Non-pigmented ciliary epithelial cell (primary cell): Measurements from ENCODE around the gene VWA8.
A peak's percentile ranks its signal among the peaks of the same experiment; 100 is the strongest.
"Not testable (repeated sequence)": the region's sequence is repeated elsewhere in the genome, so short reads cannot be mapped to it uniquely, and the experiment has no call there.

Source experiments
- DNase-seq: peaks from one replicate; pipeline ENCODE4 v3.0.0-alpha.2; 2010; ENCODE audit warnings: low read depth

Gene VWA8

DNA sequence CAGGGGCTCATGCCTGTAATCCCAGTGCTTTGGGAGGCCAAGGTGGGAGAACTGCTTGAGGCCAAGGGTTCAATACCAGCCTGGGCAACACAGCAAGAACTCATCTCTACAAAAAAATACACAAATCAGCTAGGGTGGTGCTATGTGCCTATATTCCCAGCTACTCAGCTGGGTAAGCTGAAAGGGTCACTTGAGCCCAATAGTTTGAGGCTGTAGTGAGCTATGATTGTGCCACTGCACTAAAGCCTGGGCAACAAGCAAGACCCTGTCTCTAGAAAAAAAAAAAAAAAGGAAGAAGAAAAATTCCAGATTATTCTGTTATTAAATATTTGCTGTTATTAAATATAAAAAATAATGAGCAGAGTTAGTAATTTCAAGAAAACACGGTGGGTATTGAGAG is 372.5 kb downstream of the VWA8 start:
- DNase-seq: no peak

DNA sequence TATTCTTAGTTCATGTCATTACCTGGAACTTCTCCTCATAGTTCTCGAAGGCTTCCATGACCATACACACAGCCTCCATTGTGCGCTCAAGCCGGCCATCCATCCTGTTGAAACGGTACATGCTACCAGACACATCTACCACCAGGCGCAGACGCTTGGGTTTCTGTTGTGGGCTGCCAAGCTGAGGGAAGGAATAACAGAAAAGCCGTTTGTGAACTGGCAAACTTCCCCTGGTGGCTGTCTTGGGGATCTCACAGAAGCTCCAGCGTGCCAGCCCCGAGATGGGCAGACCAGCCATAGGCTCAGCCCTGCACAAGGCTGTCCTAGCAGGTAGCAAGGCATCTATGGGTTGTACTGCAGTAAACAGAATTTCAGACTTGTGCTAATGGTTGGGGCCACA is 373.4 kb downstream of the VWA8 start:
- no peak for DNase-seq

DNA sequence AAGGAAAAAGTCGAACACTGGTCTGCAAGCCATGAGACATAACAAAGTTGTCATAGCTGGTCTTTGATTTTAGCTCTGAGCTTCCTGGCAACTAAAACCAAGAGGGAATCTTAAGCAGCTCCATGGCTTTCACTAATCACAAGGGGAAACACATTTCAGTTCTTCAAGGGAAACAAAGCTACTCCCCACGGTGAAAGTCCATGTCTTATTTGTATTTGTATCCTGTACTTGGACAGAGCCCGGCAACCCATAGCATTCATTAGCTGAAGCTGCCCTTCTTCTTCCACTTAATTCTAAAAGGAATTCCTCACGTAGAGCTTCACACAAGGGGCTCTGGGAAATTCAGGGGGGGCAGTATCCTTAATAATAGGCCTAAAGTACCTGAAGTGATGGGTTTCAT is 374.7 kb downstream of the VWA8 start:
- DNase-seq: no peak

DNA sequence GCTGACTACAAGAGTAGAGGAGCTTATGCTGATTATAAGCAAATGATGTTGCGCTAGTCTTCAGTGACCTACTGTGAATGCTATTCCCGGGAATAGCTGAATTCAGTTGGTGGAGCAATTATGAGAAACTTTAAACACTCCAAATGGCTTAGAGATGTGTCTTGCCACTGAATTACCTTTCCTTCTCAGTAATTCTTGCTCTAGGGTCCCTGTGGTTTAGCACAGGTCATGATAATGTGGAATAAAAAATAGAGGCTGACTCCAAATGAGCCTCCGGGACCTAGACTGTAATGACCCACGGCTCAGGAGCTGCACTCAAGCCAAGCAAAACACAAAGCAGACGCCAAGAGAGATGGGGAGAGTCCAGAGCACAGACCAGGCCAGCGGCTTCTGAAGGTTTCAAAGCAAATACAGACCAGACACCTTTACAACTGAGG is 378.9 kb downstream of the VWA8 start:
- DNase-seq: no peak

DNA sequence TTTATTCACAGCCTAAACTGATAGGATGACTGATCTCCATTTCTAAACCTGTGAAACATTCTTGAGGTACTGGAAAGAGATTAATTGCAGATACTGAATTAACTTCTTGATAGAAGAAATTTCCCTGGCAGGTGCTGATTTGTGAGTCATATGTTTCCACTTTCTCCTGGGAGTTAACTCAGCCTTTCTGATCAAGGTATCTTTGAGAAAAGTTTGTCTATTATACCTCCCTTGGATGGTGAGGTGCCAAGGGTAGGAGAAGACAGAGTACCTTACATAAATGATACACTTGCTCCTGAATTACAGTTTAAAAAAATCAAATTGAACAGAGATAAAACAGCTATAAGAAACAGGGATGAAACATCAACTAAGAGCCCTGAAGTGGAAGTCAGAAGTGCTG is 380.6 kb downstream of the VWA8 start:
- DNase-seq: no peak

DNA sequence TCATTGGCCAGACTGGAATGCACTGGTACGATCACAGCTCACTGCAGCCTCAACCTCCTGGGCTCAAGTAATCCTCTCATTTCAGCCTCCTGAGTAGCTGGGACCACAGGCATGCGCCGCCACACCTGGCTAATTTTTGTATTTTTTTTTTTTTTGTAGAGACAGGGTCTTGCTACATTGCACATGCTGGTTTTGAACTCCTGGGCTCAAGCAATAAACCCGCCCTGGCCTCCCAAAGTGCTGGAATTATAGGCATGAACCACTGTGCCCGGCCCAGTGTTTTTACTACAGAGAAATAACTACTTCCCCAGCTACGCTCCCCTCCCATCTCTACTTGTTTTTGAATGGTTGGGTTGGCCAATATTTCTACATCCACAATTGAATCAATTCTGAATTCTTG is 381.0 kb downstream of the VWA8 start:
- no peak for DNase-seq

DNA sequence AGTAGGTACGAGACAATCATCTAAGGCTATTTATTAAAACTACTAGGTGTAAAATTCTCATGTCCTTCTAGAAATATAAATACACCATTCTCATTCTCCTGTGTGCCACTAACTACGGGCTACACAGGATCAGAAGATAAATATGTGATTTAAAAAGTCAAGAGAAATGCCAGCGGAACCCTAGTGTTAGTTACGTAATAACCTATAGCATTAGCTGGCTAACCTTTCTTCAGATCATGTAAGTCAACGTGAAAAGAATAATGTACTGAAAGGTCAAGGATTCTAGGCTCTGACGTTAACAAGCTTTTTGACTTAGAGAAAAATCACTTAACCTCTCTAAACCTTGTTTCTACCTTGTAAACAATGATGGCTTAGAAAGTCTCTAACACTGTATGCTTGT is 381.7 kb downstream of the VWA8 start:
- DNase-seq: no peak

DNA sequence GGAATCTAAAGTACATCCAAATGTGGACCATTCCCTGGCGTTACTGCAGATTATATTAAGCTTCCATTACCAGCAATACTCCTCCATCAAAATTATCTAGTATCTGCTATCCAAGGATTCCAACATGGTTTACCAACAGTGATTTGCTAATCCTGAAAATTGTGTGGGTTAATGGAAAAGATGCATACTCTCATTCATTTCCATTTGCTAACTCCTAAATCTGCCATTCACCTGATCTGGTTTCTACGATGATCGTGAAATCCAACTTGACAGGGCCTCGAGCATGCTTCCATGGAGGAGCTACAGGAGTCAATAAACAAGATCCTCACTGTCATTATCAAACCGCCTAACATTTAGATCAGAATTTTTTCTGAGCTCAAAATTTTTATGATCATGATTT is 382.5 kb downstream of the VWA8 start:
- no peak for DNase-seq

DNA sequence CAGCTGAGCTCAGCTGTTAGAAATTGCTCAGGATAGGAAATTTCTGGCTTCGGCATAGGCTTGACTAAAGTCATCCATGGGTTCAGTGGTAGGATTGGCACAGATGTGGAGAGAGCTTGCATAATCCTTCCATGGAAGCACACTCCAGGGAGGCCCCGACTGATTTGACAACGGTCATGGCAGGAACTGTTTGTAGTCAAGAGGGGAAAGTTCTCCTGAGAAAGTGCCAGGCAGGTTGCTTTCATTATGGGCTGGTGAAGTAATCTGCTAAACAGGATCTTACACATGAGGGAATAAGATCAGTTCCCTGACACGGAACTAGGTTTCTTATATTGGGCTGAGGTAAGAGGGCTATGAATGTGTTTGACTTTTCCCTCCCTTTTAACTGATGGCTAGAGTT is 383.5 kb downstream of the VWA8 start:
- no peak for DNase-seq

DNA sequence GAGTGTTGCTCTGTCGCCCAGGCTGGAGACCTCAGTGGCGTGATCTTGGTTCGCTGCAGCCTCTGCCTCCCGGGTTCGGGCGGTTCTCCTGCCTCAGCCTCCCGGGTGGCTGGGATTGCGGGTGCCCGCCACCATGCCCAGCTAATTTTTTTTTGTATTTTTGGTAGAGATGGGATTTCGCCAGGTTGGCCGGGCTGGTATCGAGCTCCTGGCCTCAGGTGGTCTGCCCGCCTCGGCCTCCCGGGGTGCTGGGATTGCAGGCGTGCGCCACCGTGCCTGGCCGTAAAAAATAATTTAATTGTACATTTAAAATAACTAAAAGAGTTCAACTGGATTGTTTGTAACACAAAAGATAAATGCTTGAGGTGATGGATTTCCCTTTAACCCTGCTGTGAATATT is 387.3 kb downstream of the VWA8 start:
- not testable (repeated sequence) for DNase-seq

DNA sequence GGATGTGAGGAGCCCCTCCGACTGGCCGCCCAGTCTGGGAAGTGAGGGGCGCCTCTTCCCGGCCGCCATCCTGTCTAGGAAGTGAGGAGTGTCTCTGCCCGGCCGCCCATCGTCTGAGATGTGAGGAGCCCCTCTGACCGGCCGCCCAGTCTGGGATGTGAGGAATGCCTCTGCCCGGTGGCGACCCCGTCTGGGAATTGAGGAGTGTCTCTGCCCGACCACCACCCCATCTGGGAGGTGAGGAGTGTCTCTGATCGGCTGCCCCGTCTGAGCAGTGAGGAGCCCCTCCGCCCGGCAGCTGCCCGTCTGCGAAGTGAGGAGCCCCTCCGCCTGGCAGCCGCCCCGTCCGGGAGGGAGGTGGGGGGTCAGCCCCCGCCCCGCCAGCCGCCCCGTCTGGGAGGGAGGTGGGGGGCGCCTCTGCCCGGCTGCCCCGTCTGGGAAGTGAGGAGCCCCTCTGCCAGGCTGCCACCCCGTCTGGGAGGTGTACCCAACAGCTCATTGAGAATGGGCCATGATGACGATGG is 389.0 kb downstream of the VWA8 start:
- not testable (repeated sequence) for DNase-seq

DNA sequence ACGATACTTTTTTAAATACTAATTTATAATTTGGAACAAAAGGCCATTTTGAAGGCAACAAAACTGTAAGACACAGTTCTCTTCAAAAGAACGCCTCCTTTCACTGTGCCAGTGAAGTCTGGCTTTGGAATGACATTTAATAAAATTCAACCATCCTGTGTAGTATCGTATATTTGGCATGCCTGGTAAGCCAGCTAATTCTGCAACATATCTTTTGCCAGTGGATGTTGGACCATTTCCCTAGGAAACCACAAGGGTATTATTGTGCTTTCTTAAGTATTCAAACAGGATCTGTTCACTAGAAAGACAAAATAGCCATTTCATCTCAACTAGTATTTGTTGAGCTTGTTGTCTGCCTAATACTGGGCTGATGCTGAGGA is 391.9 kb downstream of the VWA8 start:
- no peak for DNase-seq

DNA sequence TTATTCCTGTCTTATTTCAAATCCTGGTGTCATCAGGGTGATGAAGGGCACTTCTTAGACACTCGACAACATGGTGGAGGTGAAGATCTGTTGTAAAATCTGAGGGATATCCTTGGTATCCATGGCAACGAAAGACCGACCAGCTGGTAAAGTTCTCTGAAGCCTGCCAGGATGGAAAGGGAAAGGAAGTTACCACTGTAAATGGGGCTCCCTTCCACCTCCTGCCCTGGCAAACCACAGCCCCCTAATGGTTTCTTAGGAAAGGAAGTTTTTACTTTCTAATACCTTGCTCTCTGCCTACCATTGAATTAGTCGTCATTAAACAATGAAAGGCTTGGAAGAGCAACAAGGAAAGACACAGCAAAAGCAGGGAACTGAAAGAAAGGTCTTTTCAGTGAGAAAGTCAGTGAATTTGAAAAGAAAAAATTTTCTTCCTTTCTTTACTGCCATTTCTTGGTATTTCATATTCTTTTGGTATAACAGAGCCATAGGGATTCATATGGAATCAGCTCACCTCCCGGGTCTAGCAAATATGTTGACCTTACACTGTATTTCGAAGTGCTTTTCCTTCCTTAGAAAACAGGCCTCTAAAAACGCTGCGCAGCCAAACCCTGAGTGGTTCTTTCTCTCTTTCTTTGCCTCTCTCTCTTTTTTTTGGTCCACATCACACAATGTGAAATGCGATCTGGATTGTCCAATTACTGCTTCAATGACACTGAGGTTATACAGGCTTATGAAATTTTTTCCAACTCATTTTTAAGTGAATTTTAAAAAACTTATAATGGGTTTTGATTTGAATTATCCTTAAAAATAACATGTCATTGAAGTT is 392.6 kb downstream of the VWA8 start:
- DNase-seq: no peak

DNA sequence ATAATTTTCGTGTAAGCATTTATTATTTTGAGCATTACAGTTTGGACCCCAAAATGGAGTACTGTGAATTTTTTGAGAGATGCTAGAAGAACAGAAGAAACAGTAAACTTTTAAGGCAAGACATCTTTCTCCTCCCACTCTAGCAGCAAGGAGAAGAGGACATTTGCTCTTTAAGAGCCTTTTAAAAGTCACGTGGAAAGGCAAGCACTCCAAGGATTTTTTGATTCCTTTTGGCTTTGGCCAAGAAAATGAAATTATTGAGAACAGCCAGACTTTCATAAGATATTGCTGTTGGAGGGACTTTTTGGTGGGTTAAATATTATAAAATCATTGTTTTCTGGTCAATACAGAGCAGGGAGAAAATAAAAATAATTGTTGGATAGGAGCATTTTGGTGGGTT is 393.5 kb downstream of the VWA8 start:
- DNase-seq: no peak

DNA sequence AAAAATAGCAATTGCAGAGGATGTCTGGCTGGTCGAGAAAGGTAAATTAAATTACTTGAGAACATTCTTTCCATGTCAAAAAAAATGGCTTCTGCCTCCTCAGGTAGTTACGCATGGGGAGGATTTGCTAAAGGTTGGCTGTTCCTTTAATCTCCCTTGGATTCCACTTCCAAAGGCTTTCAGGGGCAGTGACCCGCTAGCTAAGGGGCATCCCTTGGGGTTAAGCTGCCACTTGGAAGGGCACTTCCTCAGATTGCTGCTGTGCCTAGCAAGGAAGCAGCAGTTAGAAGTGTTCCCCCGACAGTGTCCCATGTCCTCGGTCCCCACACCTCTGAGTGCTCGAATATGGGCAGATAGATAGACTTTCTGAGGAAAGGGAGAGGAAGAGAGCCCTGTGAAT is 395.1 kb downstream of the VWA8 start:
- DNase-seq: no peak

DNA sequence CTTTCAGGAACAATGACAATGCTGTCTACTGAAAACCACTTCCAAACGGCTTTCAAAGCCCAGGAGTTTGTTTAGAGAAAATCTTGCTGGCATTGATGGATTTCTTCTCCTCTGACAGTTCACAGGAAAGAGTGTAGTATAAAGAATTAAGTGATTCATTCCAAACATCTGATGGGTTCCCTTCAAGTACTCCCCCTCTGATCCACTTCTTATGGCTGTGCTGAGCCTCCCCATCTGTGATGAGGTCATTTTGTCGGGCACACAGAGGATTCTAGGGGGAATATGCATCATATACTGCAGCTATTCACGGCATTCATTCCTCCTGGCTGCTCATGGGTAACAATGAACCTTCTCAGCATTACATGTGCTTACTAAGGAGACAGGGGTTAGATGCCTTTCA is 395.7 kb downstream of the VWA8 start:
- peak; percentile 95 for DNase-seq

DNA sequence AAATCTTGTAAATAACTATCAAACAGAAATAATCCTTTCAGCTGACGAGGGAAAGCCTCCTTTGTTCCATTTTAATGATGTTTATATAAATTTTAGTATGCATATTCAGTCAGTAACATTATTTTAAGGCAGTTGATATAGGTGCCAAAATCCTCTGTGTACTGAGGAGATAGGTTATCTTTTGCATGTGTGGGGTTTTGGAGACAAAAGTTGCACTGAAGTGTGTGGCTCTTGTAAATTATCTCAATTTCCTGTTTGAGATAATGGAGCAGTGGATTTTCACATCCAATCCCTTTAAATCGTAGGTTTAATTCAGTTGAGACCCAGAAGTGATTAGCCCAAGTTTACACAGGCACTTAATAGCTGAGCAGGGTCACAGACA is 396.9 kb downstream of the VWA8 start:
- DNase-seq: no peak

DNA sequence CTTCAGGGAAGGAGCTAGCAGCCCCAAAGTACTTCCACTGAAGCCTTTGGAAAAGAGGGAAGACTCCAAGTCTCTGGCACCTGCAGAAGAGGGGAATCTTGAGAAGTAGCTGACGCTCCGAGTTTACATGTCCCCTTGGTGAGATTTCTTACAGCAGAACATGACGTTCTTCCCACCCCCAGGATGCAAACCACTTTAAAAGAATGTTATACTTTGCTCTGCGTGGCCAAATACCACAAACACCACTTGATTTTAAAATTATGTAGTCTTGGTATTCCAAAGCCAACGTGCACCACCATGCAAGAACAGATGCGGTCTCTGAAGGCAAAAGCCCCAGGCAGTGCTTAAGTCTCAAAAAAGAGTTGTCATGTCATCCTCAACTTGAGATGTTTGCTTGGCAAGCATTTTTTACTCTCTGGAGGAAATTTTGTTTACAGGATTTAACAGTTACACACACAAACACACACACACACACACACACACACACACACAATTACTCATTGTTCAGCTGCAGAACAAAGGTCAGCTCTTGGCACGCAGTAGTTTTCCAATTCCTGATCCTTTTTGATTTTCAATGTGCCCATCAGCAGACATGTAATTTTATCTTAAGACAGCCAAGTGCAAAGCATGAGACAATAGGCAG is 397.4 kb downstream of the VWA8 start:
- DNase-seq: peak; percentile 90

DNA sequence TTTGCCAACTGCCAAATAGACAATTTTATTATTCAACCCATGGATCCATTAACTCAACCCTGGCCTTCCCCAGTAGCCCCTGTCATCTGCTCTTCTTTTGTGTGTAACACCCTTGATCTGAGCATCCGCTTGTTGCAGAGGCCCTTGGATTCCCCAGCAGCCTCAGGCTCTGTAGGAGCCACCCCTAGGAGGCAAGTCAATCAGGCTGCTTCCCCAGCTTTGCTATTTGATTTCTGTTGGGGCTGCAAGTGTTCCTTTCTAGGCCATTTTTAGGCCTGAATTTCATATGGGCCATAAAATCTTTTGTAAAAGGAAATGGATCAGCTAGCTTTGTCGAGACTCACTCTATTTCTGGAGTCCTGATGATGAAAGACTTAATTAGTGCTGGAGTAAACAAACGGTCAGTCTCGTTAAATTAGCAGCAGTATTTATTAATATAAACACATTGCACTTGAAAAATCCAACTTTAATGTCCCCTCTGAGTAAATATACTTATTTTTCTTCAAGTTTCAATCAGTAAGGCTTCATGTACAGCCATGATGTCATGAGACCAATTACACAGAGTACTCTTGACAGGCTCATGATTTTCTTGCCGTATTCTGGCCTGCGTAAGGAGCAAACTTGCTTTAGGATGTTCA is 398.2 kb downstream of the VWA8 start:
- DNase-seq: no peak

DNA sequence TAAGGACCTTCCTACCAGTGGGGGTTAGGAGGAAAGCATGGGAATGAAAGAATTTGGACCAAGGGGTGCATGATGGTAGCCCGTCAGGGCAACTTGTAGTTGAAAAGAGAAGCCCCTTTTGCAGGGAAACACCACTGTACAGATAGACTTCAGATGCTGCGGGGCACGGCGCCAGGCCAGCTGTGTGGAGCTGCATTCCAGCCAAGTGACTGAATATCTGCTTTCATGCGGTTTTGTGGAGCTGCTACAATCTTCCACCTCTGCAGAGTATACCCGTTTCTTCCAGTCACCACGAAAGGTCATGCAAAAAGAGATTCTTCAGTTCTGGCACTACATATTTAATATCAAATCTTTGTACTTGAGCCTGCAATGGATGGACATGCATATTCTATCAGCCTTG is 398.8 kb downstream of the VWA8 start:
- peak; percentile 84 for DNase-seq

DNA sequence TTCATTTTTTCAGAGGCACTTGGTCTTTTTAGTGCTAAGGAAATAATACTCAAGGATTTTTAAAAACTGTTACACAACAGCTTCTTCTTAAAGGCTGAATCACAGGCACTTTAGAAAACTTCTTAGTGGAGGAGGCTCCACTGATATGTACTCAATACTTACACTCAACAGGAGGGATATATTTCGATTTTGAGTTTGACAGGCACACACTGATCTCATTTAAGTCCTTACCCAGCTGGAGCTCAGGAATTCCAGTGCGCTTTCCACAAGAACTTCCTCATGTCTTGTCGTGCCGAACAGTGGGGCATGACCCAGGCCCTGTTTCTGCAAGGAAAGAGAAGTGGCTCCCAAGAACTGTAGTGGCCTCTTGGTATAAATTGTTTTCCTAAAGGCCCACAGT is 399.7 kb downstream of the VWA8 start:
- no peak for DNase-seq

DNA sequence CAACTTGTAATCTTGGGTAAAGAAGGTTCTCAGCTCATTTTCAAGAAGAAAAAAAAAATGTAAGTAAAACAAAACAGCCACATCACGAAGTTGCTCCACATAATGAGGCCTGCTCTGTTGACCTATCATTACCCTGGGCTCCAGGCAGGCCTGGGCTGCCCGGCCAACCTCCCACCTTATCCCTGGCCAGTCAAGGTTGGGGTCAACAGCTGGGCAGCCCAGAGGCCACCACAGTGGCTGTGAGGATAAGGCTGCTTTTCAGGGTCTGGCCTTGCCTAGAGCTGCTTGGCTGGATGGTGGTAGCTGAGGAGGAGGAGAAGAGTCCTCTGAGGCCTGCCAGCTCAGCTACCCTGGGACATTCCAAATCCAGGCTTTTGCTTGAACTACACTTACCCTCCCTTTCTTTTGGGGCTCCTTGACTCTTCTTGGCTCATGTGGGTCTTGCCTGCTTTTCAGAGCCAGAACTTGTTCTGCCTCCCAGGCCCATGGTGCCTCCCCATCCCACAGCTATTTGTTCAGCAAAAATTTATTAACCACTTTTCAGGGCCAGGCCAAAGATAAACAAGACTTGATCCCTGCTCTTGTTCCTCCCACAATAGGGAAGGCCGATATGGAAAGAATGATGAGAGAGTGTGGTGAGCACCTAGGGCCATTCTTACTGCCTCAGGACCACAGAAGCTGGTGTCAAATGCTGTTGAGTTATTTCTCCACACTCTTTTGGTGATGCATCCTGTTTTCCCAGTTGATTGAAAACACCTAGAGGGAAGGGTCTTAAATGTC is 401.9 kb downstream of the VWA8 start:
- DNase-seq: no peak
